SK-N-DZ (cell line): ENCODE measurements around the gene RAI1.

Source experiments
- DNase-seq: peaks from one replicate; pipeline ENCODE4 v3.0.0-alpha.2; 2015; ENCODE audit warnings: low spot score

RAI1 gene

DNA sequence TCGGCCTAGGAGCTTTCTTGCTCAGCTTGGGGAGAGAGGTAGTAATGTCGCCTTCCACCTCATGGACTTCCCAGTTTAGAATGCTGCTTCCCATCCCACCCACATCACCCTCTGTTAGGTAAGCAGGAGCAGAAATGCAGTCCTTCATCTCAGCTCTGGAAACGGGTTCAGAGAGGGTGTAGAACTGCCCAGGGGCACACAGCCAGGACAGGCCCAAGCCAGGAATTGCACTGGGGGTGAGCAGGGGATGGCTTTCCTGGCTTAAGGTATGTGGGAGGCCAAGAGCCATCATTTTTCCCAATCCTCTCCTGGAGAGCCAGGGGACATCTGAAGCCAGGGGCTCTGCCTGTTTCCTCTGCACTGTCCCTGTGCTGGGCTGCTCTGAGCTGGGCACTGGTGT lies 33.6 kb downstream of the RAI1 start:
- DNase-seq: no peak

DNA sequence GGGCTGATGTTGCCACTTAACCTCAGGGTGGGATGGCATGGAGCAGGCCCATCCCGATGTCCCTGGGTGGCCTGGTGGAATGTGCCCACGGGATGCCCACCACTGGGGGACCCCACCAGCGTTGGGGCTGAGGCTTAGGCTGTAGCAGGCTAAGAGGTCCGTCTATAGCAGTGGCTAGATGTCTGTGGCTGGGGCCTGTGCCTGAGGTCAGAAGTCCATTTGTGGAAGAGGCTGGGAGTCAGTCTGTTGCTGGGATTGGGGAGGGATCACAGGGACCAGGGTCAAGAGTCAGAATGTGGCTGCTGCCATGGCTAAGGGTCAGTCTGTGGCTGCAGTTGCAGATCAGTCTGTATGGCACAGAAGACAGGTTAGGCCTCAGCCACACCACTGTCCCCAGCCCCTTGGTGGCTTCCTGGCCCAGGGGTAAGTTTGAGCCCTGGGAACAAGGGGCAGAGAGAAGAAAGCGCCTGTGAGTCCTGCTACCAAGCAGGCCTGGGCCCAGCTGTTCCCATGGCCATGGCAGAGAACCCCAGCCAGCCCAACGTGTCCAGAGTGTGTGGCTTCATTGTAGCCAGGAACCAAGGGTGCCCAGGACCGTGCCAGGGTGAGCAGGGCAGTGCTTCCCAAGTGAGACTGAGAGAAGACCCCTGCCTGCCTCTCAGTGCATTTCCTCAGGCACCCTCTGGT lies 35.7 kb downstream of the RAI1 start:
- no peak for DNase-seq

DNA sequence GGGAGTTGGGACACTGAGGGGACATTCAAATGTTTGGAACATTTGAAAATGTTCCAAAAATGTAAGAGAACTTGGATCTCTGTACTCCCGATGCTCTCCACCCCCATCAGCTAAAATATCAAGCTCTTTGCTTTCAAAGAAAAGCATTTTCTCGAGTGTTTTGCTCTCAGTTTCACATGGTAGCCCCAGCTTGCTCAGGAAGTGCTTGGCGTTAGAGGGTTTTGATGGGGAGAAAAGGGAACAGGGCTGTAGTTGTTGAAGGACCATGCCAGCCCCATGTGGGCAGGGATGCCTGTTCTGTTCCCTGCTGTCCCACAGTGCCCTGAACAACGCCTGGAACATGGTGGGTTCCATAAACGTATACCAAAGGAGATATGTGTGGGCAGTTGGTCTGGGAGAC lies 37.0 kb downstream of the RAI1 start:
- no peak for DNase-seq

DNA sequence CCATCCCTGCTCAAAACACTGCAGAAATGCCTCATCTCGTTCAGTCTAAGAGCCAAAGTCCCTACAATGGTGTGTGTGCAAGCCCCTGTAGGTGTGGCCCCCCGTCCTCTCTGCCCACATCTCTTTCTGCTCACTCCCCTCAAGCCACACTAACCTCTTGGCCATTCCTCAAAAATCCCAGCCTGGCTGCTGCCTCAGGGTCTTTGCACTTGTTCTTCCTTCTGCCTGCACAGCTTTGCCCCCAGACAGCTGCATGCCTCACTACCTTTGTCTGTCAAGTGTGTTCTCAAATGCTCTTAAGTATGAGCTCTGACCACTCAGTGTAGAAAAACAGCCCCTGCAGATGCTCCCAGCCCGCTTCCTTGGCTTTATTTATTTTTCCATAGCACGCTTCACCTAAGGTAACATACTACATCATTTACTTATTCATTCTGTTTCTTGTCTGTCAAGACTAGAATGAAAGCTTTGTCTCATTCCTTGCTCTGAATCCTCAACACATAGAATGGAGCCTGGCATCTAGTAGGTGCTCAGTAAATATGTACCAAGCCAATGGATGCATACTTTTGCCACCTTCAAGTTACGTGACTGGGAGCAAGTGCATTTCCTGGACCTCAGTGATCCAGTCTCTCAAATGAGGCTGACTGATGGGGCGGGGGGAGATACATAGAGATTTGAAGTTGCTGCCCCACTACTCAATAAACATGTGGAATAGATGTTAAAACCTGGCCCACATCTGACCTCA lies 38.1 kb downstream of the RAI1 start:
- DNase-seq: no peak

DNA sequence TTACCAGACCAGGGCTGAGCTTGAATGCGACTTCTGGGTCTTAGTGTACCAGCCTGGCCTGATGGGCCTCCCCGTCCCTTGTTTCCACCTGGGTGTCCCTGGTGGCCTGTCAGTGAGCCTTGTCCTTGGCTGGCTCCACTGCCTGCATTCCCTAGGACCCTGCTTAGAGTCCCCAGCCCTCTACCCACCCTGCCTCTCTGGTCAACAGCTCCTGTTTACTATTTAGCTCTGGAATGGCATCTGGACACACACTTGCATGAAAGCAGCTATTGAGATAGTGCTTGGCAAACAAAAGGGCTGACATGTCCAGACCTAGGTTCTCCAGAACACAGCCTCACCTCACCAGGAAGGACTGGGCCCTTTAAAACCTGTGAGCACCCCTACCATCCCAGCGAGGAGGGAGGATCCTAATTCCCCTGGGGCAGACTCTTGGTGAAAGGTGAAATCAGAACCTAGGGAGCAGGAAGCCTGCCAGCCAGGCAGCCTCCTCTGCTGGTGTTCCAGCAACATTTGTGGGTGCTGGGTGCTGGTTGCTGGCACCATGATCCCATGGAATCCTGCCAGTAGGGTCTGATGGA lies 38.8 kb downstream of the RAI1 start:
- DNase-seq: no peak

DNA sequence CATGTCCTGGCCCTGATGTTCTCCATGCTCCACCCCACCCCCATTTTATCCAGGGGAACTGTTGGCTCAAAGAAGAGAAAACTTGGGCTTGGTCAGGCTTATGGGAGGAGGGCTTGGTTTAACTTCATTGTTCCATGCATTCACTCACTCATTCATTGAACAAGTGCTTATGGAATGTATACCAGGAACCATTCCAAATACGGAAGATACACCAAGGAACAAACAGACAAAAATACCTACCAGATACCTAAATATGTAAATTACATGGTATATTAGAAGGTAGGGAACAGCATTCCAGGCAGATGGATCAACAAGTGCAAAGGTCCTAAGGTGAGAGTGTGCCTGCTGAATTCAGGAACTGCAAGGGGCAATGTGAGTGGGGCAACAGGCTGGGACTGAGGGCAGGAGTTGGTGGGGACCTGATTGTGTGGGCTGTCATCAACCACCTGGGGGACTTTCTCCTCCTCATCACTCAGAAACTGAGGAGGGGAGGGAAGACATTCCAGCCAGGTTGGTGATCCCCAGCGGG lies 39.9 kb downstream of the RAI1 start:
- no peak for DNase-seq

DNA sequence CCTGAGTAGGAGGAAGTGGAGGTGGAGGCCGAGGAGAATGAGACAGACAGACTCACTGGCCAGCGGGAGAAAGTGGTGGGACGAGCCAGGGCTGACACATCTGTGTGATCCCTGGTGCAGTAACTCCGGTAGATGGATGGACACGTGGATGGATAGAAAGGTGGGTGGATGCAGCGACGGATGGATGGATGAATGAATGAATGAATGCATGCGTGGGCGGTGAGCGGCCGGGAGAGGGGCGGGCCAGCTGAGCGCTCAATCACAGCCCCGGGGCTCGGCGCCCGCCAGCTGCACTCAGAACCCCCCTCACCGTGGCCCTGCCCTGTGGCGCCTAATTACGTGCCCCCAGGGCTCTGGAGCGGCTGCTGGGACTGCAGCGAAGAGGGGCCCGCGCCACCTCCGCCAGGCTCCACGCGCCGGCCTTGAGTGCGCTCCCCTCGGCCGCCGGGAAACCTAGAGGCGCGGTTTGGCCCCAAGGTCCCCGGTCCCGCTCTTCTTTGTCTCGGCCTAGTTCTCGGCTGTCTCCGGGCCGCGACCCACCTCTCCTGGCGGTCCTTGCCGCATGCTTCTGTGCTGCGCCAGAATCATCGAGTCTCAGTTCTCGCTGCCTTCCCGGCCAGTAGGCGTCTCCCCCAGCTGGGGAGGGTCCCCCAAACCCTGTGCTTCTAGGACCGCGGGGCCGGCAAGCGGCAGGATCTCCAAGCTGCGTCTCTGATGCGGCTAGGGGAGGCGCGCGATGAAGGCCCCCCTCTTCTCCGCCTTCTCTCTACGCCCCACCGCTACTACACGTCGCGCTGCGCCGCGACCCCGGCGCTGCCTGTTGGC lies 41.0 kb downstream of the RAI1 start:
- peak; percentile 55 for DNase-seq

DNA sequence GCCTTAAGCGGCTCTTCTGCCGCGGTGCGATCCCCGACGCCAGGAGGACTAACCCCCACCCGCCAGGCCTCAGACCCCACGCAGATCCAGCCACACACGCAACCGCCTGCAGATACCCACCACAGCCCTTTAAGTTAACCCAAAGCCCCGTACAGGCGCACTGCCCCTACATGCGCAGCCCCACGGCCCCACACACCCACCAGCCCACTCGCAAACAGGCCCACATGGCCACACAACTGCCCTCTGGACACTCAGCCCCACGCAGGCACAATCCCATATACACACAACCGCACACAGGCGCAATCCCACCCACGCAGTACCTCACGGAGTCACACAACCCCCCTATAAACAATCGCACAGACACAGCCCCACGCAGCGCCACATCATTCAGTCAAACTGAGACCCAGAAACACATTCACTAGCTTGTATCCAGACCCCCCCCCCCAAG lies 41.7 kb downstream of the RAI1 start:
- no peak for DNase-seq

DNA sequence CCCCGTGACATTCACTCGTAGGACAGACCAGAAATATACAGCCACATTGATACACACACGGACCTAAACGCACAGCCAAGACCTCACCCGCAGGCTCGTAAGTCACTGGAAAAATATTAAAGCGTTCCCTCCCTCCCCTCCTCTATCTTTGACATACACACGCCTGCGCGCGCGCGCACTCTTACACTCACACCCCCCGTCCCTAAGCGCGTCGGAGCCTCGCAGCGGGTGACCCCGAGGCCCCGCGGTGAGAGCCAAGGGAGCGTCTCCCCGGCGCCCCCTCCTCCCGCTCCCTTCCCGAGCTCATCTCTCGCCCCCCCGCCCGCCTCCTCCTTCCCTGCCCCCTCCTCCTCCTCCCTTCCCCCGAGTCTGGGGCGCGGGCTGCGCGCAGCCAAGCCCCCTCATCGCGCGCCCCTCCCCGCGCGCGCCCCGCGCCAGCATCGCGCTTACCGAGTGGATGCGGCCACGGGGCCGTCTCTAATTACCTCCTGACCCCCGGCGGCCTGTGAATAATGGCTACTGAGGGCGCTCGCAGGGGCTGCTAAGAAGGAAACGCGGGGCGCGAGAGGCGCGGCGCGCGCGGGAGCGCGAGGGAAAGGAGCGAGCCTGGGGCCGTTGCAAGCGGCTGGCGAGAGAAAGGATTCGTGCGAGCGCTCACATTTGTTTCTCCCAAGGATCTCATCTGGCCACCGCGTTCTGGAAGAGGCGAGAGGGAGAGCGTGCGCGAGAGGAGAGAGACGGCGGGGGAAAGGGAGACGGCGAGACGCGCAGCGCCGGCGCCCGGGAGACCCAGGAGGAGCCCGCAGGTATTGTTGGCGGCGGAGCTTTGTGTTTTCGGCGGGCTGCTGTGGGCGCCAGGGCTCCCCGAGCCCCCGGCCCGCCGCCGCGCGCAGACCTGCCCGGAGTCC lies 42.4 kb downstream of the RAI1 start:
- DNase-seq: peak; percentile 71

DNA sequence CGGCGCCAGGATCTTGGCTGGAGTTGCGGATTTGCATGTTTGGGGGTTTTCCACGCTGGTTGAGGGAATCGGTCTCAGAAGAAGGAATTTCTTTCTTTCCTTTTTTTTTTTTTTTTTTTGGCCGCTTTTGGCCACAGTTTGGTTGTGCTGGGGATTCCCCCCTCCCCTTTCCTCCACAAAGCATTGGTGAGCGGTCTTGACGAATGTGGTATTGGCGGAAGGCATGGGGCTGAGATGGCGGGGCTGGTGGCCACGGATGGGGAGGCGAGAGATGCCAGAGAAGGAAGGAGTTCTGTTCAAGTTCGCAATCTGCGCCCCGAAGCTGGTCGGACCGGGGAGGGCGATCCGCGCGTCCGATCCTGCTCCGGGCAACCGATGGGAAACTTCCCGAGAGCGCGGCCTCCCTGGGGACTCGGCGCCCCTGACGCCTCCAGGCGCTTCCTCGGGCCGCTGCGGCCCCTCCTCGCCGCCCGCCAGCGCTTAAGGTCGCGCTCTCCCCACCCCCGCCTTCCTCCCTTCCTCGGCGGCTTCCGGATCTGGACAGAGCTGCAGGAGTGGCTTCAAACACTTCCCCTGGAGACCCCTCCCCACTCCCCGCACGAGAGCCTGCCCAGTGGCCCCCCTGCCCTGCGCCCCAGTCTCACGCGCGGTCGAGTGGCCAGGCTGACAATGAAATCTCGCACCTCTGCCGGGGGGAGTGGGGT lies 43.2 kb downstream of the RAI1 start:
- DNase-seq: peak; percentile 80

DNA sequence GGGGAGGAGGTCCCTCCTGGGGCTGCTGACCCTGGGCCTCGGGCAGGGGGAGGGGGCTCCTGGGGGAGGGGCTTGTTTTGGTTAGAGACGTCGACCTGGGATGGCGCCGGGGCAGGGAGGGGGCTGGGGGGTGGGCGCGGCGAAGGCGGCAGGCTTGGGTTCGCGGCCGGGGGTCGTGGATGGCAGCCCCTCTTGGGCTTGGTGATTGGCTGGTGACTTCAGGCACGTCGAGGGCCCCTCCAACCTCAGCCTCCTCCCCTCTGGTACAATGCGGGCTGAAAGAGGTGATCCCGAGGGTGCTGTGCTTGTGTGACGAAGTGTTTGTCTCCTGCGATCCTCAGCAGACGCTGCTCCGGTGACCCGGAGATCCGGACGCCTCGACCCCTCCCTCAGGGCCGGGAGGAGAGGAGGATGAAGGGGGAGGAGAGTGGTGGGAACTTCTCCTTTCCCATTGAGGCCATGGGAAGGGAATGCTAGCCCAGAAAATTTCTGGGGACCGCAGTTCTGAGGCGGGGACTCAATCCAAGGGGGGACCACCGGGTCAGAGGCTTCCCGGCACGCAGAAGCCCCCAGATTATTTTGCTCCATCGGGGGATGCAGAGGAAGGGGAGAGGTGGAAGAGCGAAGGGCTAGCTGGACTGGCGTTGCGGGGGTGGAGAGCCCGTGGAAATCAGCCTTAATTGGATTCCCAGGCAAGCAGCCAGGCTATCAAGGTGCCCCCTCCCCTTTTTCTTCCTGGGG lies 43.9 kb downstream of the RAI1 start:
- peak; percentile 76 for DNase-seq

DNA sequence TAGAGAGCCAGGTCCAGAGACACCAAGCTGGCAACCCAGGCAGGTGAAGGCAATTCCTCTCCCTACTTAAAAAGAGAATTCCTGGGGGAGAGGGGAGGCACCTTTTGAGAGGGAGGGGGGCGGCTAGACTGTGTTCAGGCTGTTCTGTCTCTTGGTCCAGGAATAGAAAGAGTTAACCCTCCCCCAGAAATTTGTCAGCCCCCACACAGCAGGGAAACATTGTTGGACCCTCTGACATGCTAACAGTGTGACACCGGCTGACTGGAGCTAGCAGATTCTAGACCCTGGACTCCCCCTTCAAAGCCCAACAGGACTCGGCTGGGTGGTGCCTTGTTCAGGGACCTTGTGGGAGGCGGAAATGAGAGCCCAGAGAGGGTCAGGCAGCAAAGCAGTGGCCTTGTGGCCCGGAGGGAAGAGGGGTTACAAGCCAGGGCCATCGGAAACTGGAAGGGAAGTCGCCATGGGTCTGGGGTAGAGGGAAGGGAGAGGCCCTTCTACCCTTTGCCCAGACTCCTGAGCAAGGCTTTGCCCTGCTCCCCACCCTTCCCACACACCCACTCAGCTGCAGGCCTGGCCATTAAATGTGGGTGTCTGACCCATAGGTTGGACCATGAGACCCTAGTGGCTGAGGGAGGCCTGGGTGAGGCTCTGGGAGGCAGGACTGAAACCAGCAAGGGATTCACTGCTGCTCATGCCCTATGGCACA lies 44.6 kb downstream of the RAI1 start:
- DNase-seq: no peak

DNA sequence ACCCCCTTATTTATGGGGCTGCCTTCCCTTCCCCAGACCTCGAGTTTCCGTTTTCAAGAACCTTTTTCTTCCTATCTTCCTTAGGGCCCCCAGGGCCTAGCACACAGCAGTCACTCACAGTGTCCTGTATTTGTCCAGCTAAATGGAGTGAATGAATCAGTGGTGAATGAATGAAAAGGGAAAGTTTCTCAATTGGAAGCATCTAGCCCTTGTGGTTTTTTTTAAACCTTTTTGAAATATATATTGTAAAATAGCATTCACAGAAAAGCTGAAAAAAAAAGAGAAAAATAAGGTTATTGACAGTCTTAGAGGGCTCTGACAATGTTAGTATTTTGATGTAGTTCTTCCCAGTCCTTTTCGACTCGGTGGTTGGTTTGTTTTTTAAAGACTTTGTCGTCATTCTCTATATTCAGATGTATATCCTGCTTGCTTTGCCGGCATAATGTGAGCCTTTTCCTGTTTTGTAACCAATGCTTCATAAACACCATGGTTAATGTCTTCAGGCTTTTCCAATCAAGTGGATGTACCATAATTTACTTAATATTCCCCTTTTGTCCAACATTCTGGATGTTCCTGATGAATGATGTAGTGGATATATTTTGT lies 45.3 kb downstream of the RAI1 start:
- no peak for DNase-seq

DNA sequence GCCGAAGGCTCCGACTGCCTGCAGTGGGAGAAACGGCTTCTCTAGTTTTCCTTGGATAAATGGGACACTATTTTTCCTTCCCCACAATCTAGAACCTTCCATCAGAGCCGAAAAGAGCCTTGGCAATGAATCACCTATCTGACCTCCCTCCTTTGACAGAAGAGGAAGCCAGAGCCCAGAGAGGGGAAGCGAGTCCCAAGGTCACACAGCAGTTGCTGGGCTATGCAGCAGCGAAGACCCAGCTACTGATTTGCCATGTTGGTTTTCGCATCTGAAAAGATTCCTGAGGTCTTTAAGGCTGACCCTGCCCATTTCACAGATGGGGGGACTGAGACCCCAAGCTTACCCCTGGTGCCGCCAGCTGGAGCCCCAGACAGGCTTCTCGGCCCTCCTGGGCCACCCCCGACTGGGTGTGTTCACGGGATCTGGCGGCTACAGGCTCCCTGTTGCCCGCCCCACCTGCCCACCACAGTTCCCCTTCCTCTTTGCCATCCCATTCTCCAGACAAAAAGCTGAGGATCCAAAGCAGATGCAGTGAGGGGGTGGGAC lies 45.9 kb downstream of the RAI1 start:
- DNase-seq: no peak

DNA sequence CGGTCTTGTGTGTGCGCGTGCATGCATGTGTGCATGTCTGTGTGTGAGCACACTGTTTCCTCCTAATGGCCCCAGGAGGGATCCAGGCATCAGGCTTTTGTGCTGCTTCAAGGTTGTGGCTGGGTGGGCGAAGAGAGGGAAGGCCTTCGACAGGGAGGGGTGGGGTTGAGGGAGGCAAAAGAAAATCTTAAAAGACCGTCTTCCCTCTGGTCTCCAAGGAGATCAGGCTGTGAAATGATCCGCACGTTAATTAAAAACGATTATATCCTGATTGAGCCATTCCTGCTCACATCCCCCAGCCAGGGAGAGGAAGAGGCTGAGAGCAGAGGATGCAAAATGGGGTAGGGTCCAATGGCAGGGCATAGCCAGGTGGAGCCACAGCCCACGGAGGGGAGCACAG lies 46.9 kb downstream of the RAI1 start:
- DNase-seq: no peak

DNA sequence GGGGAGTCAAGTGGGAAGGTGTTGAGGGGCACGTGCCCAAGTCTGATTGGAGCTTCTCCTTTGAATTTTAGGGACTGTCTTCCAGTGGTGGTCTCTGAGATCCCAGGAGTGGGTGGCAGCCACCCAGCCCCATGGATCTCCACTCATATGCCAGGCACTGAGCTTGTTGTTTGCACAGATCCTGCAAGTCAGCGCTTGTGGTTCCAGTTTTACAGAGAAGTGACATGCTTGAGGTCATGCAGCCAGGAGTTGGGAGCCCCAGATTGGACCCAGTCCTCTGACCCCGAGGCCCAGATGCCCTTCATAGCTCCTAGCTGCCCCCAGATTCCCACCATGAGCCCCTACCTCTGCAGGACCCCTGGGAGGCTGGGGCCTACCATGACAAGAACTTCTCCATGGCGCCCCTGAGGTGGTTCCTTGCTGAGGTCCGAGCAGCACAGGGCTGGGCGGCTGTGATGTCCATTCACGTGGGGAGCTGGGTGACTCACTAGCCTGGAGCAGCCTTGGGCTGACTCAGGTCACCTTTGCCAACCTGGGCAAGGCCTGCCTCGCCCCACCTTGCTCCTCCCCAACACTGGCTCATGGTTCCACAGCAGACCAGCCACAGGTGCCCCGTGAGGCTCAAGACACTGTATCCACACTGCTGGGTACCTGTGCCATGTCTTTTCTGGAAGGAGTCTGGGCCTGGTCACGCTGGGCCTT lies 47.4 kb downstream of the RAI1 start:
- no peak for DNase-seq

DNA sequence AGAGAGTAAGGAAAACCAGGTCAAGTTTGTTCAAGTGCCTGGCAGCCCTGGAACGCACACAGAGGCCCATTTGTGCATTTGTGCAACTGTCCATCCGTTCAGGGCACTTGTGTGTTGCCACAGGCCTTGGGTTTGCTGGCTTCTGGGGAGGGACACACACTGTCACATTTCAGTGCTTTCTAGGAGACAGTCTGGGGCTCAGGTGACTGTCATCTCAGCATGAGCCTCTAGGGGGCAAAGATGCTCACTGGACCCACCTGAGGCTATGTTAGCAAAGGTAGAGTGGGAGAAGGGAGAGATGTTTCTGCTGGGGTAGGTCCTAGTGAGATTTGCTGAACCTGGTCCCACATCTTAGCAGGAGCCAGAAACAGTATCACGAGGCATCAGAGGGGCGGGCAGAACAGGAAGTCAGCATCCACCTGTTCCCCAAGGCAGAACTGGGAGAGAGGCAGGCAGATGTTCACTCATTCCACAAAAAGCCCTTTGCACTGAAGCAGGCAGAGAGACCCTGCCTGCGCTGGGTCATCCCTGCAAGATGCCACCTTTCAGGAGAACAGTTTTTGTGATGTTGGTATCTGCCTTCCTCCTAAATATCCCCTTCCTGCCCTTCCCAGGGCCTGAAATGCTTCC lies 48.5 kb downstream of the RAI1 start:
- peak; percentile 57 for DNase-seq
